Left forelimb (tissue), 1 donor: ENCODE measurements around the gene SLC35C1.

Source experiments
- DNase-seq: peaks from one replicate; pipeline ENCODE4 v3.0.0-alpha.2; 2018; ENCODE audit warnings: low spot score

The SLC35C1 gene

DNA sequence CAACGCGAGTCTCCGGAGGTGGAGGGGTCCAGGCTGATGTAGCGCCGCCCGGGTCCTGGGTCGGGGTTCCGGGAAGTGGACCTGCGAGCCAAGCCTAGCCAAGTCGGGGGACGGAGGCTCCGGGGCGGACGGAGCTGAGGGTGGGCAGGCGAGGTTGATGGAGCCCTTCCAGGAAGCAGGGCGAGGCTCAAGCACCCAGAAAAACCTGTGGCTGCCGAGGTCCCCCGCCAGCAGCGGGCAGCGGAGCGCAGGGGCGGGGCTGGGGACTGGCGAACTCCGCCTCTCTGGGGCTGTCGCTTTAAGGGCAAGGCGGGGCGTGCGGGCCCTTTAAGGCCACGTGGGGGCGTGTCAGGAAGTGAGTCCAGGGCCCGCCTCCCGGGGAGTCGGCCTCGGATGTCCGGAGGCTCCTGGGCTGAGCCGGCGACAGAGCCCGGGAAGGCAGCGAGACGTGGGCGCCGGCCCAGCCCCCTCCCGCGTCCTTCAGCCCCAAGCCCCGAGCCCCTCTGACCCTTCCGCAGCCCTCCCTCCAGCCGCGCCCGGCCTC lies at the start of gene SLC35C1:
Gene SLC35C1, plus strand, starts transcription at position 389 of the 544 bp plus-strand sequence. CDS start 653 bp downstream, outside the sequence.
- peak; percentile 95 for DNase-seq

DNA sequence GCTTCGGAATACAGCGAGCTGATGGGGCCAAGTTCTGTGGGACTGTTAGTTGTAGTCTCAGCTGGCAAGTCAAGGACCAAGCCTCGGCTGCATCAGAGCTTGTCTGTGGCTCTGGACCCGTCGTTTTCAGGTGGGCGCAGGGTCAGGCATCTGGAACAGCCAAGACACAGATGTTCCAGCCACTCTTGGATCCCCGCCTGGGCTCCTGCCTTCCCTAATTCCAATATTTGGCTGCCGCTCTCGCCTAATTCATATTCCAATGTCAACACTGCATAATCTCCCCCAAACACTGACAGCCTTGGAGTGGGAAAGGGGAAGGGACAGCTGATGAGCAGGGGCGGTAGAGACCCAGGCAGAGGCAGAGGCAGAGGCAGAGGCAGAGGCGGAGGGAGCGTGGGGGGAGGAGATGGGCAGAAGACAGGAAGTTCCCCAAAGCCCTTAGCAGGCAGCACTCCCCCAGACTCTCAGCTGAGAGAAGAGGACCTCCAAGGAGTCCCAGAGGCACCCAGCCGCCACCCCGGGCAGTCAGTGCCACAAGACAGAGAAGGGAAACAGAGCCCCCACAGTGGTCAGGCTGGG lies 49.6 kb upstream of the SLC35C1 start:
- DNase-seq: no peak

DNA sequence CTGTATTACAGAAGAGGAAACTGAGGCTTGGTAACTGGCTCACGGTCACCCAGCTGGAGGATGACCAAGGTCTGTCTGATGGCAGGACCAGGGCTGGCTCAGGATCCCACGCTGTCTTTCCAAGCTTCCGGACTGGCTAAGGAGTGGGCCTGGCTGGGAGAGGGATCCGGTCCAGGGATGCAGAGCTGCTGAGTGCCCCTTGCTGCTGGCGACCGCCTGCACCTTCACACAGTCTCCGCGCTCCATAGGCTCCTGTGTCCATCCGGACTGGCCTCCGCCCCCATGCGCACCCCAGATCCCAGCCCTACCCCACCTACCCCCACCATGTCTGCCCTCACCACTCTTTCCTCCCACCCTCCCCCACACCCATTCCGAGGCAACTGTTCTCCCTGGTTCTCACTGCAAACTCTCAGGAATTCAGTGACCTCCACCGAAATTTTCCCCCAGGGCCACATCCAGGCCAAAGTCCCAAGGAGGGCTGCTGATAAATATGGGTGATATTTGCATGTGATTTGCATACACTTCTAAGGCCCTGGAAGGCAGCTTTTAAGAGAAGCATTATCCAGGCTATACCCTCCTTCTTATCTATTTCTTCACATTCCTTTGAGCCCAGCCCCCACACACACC lies 48.5 kb upstream of the SLC35C1 start:
- no peak for DNase-seq

DNA sequence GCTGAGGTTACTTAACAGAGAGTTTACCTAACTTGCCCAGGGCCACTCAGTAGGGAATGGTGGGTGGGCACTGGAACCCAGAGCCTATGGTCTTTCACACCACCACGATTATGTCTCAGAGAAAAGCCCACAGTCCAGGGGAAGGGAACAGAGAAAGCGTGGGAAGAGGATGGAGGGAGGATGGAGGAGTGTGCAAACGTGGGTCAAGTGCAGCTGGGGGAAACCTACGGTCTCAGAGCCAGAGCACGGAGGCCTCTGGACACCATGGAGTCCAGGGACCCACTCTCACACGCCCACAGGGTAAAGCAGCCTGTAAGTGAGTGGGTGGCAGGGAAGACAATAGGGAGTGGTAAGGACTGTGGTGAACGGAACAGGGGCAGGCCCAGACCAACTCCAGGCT lies 47.3 kb upstream of the SLC35C1 start:
- DNase-seq: no peak

DNA sequence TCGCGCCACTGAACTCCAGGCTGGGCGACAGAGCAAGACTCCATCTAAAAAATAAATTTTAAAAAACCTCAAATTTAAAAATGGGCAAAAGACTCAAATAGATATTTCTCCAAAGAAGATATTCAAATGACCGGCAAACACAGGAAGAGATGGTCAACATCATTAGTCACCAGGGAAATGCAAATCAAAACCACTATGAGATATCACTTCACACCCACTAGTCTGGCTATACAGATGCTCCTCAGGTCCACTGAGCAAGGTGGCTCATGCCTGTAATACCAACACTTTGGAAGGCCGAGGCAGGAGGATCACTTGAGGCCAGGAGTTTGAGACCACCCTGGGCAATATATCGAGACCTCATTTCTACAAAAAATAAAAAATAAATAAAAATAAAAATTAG lies 43.3 kb upstream of the SLC35C1 start:
- no peak for DNase-seq

DNA sequence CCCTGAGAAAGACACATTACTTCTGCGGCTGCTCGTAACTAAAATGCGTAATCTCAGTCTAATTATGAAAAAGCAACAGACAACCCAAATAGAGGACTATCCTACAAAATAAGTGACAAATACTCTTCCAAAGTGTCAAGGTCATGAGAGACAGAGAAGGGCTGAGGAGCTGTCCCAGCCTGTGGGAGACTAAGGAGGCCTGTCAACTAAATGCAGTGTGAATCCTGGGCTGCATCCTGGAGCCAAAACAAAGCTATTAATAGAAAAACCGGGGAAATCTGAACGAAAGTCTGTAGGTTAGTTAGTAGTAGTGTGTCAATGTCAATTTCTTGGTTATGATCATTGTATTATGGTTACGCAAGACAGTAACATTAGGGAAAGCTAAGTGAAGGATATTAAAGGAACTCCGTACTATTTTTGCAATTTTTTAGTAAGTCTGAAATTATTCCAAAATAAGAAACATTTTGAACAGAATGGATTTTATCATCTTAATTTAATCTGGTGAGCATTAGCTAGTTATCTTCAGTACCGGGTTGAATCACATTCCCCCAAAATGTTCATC lies 39.8 kb upstream of the SLC35C1 start:
- DNase-seq: no peak

DNA sequence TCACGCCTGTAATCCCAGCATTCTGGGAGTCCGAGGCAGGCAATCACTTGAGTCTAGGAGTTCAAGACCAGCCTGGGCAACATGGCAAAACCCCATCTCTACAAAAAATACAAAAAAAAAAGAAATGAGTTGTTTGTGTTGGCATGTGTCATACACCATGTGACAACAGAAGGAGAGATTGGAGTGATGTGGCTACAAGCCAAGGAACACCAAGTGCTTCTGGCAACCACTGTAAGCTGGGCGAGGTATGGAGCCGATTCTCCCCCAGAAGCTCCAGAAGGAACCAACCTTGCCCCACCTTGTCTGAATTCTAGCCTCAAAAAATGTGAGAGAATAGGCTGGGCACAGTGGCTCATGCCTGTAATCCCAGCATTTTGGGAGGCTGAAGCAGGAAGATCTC lies 39.1 kb upstream of the SLC35C1 start:
- no peak for DNase-seq

DNA sequence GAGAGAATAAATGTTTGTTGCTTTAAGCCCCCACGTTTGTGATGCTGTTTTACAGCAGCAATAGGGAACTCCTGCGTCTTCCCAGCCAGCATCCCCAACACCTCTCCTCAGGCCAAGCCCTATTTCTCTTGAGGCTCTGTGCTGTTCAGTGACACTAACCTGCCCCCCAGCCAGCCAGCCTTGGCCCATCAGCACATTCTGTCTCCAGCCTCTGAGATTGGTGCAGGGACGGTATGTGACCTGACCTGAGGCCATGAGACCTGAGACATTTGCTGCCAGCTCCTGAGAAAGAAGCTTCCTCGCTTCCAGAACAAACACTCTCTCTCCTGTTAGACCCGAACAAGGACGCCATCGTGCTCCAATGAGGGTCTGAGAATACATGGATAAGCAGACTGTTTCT lies 38.5 kb upstream of the SLC35C1 start:
- no peak for DNase-seq

DNA sequence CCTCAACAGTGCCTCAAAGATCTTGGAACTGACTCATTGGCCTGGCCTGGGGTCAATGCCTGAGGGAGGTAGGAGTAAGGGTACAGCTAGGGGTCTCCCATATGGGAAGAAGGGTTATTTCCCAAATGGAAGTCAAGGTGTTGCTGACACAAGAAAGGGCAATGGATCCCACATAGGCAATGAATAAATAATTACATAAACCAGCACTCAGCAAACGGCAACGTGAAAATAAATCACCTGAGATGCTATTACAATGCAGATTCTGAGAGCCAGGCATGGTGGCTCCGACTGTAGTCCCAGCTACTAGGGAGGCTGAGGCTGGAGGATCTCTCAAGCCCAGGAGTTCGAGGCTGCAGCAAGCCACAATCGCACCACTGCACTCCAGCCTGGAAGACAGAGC lies 36.5 kb upstream of the SLC35C1 start:
- DNase-seq: no peak

DNA sequence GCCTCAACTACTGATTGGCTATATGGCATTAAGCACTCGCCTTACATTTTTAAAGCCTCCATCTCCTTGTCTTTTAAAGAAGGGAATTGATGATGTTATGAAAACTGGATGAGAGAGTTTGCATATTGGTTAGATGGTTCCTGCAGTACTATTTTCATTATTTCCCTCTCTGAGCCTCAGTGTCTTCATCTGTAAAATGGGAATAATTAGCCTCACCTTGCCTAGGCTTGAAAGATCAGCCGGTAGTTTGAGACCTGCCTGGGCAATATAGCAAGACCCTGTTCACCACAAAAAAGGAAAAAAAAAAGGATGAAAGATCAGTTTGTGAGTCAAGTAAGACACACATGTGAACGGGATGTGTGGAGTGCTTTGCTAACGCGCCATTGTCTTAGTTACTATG lies 35.0 kb upstream of the SLC35C1 start:
- no peak for DNase-seq

DNA sequence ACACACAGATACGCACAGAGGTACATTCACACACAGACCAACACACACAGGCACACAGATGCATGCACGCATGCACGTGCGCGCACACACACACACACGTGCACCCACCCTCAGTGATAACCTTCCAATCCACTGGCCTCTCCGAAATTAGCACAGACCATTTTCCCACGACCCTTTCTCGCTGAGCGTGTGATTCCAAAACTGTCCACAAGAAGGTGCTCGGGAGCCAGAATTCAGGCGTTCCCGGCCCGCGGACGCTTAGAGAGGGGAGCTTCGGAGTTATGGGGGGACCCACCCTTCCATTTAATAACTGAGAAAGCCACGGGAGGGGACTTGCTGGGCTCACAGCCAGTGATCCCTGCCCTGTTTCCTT lies 33.8 kb upstream of the SLC35C1 start:
- DNase-seq: peak; percentile 82

DNA sequence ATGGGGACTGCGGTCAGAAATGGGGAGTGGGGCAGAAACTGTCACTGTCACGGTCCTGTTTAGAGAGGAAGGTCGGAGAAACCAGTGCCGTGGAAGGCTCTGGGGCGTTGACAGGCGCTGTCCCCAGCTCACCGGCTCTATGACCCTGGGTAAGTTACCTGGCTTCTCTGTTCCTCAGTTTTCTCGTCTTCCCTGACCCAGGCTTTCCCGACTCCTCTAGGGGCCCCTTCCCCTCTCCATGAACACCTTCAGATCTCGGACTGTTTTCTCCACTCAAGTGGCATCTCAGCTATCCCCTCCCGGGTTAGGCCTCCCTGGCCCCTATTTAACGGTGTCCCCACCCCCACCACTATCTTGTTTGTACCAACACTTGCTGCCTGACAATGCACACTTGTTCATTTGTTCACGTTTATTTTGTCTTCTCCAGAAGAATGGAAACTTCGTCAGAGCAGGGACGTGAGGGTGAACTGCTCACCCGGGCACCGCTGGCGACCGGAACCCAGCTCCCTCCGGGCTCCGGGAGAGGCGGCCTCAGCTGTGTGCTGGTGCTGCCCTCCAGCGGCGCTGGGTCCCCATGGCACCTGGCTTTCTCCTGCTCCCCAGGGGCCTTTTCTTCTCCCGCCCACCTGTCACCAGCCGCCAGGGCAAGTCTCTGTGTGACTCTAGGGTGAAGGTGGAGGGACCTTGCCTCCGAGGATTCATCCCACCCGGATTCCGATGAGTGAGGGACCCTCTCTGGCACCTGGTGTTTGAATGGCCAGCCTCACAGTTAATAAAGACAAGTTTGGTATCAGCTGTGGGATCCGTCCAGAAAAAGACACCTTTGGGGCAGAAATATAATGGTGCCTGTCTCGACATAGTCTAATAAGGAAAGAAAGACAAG lies 33.1 kb upstream of the SLC35C1 start:
- DNase-seq: peak; percentile 81

DNA sequence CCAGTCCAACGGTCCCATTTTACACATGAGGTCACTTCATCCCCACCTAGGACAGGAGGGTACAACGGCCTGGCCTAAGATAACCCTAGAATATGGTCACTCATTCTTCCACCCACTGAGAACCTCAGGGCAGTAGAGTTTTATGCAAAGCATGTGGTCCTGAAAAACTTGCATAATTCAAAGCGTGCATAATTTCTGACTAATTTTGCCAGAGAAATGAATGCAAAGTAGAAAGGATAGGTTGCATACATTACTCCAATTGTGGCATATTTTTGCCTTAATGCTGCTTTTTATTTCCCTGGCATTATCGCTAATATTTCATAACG lies 32.5 kb upstream of the SLC35C1 start:
- DNase-seq: no peak

DNA sequence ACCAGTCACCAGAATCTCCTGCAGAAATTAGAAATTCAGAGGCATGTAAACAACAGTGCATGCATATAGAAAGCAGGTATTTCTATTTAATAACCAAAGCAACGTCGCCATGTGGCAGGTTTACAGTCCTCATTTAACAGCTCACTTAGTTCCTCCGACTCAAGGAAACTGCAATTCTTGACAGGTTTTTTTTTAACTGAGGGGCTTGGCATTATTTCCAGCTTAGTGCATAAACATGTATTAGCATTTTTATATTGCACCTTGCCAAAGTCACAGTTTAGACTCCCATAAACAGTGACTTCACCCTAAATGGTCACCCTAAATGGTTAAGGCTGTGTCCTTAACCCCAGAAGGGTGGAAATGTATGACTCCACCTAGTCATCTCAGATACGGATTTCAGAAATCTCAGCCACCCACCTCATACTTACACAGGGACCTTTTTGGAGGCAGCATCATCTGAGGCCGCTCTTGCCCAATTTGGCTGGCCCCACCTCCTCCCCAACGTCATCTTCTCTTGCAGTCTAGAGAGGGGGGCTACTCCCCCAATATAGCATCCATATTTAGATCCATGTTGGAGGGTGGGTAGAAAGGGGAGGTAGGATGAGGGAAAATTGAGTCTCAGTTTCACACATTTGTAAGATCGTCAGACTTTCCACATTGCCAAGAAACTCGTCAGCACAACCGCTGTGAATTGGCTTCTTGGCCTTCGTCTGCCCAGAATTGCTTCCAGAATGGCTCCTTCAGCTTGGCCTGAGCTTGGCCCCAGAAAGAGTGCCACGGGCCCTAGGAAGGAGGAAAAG lies 31.8 kb upstream of the SLC35C1 start:
- no peak for DNase-seq

DNA sequence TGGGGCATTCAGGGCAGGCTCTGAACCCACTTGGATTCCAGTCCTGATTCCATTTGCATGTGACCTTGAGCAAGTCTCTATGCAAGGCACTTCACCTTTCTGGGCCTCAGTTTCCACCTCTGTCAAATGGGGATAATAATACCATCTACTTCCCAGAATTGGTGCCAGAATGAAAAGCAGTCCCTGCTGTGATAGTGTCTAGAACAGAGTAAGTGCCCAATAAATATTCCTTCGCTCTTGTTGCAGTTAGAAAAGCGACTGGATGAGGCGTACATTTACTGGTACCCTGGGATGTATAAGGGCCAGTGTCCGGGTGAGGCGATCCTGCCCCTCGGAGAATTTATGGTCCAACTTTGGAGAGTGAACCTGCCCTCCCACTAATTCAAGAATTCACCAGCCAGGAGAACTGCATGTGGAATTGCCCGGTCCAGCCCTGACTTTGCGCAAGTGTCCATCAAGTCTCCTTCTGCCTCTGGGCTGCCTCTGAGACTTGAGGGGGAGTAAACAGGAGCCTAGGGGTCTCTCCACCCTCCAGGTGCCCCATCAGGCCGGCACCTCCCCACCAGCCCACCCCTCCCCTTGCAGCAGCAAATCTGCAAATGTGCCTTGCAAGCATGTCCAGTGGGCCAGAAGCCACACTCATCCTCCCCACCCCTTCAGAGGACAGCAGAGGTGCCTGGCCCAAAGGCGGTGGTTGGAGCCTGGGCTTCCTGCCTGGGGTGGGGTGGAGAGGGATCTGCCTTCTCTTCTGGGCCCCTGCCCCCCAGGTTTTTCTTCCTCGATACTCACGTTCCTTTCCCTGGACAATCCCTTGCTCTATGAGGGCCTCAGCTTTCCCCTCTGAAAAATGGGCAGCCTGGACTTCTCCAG lies 30.9 kb upstream of the SLC35C1 start:
- DNase-seq: no peak

DNA sequence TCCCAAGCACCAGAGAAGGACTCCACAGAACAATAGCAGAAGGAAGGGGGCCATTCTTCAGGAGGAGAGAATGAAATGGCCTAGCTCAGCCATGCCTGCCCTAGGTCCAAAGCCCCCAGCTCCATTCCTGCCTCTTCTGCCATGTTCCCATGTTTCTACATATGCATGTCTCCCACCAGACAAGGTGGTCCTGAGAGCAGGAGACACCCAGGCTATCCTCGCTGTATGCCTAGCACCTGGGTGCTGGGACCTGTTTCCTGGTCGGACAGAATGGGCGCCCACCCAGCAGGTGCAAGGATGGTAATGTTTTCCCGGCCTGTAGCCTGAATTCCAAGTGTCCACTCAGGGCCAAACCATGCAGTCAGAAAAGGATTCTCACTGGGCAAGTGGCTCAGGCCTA lies 30.2 kb upstream of the SLC35C1 start:
- no peak for DNase-seq

DNA sequence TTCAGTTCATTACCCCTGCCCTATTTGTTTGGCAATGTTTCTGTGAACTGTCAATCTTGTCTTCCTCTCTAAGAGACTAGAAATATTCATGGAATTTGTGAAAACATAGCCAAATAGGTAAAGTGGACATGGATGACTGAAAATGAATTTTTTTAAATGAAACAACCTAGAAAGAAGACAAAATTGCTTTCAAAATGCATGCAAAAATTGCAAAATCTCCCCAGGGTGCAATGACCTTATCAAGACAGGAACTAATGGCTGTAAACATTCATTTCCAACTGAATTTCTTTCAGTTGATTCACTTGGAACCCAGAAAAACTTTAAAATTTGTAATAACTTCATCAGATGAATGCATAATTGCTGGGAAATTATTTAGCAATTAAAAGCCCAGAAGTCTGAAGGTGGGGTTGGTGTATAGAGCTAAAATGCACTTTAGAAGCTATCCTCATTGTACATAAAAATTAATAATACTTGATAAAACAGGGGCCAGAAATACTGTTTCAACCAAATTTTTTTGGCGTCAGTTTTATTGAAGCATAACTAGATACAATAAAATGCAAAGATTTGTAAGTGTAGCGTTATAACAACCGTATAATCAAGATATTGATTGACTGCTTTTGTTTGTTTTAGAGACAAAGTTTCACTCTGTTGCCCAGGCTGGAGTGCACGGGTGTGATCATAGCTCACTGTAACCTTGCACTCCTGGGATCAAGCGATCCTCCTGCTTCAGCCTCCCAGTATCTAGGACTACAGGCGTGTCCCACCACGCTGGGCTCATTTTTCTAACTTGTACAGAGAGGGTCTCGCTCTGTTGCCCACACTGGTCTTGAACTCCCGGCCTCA lies 27.6 kb upstream of the SLC35C1 start:
- DNase-seq: no peak

DNA sequence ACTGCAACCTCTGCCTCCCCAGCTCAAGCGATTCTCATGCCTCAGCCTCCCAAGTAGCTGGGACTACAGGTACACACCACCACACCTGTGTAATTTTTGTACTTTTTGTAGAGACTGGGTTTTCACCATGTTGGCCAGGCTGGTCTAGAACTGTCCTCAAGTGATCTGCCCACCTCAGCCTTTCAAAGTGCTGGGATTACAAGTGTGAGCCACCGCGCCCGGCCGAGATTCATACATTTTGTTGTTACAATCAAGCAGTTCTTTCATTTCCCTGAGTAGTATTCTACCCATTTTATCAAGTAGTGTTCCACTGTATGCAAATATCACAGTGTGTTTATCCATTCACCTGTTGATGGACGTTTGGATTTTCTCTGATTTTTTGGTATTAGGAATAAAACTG lies 26.6 kb upstream of the SLC35C1 start:
- no peak for DNase-seq

DNA sequence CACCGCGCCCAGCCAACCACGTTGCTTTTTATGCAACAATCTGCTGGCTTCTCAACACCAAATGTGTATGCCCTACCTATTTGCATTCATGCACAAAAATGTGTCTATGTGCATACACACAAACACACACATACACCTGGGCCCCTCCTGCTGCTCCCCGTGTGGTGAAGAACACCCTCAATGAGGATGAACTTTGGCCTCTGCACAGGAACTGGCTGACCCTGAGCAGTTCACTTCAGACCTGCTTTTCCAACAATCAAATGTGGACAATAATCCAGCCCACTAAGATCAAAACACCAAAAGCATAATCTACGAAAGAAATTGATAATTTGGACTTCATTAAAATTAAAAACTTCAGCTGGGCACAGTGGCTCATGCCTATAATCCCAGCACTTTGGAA lies 25.3 kb upstream of the SLC35C1 start:
- no peak for DNase-seq

DNA sequence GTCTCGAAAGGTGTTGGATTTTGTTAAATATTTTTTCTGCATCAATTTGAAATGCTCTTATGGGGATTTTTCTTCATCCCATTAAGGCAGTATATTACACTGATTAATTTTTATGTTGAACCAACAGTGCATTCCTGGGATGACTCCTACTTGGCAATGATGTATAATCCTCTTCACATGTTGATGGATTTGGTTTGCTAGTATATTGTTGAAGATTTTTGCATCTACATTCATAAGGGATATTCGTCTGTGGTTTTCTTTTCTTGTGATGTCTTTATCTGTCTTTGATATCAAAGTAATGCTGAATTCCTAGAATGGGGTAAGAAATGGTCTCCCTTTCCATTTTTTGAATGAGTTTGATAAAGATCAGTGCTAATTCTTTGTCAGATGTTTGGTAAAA lies 18.7 kb upstream of the SLC35C1 start:
- DNase-seq: no peak
